Heart left ventricle (tissue), 16 donors: ENCODE data around the gene HS3ST6. TPM values are rescaled to one million over a fixed set of nuclear protein-coding genes. Genes with fewer than 3 reads are reported as not detected.
"Not testable (repeated sequence)": the region's sequence is repeated elsewhere in the genome, so short reads cannot be mapped to it uniquely, and the experiment has no call there.

Experiments
- ATAC-seq, 4 donors: fragments of 200-7000 bp; cut with Tn5 transposase; one replicate each; pipeline ENCODE4 v1.9.1; 2020 to 2022; ENCODE audit warnings: moderate library complexity in 4 of 4, mild to moderate bottlenecking in 3 of 4, moderate number of reproducible peaks in 1 of 4
- DNase-seq, 5 donors: peaks; one replicate each; pipeline ENCODE4 v3.0.0-alpha.2; 2020
- H3K27ac ChIP-seq, 12 donors: fragments of 200-600 bp; sonication (generic) in 4 of 12; one replicate each; pipeline versions ENCODE4 v1.5.0 to v1.8.0; 2016 to 2022; ENCODE audit warnings: mild to moderate bottlenecking in 2 of 12
- H3K27me3 ChIP-seq, 9 donors: fragments of 200-600 bp; sonication (generic) in 2 of 9; one replicate each; pipeline versions ENCODE4 v1.5.1 to v1.8.0; 2016 to 2022; ENCODE audit warnings: mild to moderate bottlenecking in 3 of 9
- H3K36me3 ChIP-seq, 9 donors: fragments of 200-600 bp; sonication (generic) in 2 of 9; one replicate each; pipeline versions ENCODE4 v1.5.0 to v1.8.0; 2018 to 2022; ENCODE audit warnings: mild to moderate bottlenecking in 2 of 9
- H3K4me1 ChIP-seq, 12 donors: fragments of 200-600 bp; sonication (generic) in 4 of 12; one replicate each; pipeline versions ENCODE4 v1.5.0 to v1.8.0; 2016 to 2022; ENCODE audit warnings: mild to moderate bottlenecking in 3 of 12
- H3K4me3 ChIP-seq, 12 donors: fragments of 200-600 bp; sonication (generic) in 4 of 12; one replicate each; pipeline versions ENCODE4 v1.5.0 to v1.8.0; 2017 to 2022; ENCODE audit warnings: mild to moderate bottlenecking in 9 of 12, moderate library complexity in 4 of 12
- H3K9me3 ChIP-seq, 12 donors: fragments of 200-600 bp; sonication (generic) in 4 of 12; one replicate each; pipeline versions ENCODE4 v1.5.0 to v1.8.0; 2016 to 2022; ENCODE audit warnings: mild to moderate bottlenecking in 1 of 12
- CTCF ChIP-seq, 12 donors: fragments of 200-600 bp; sonication (generic) in 4 of 12; IDR thresholded peaks; one replicate each; pipeline versions ENCODE4 v1.5.0 to v1.8.0; 2018 to 2022; ENCODE audit warnings: antibody characterized with exemption in 12 of 12, mild to moderate bottlenecking in 5 of 12
- POLR2A ChIP-seq, 2 donors: fragments of 450-650 bp; IDR thresholded peaks; one replicate each; pipeline ENCODE4 v1.6.1; 2017; ENCODE audit warnings: antibody characterized with exemption in 2 of 2, mild to moderate bottlenecking in 2 of 2, moderate library complexity in 2 of 2
- WGBS, 4 donors: extraction: QIAGEN DNeasy Blood & Tissue Kit in 2 of 4; methylation state at CpG; one replicate each; pipeline versions ENCODE4 v1.1.5 to v1.1.7; 2013 to 2018; 5-methylcytosine and 5-hydroxymethylcytosine counted together
- intact Hi-C, 10 donors: fragments of 100-400 bp; cut with DNase I; formaldehyde crosslinking; loops; one replicate each; pipeline versions ENCODE4 v1.11.1 to v1.14.2; 2022
- polyA plus RNA-seq, 2 donors: library from polyadenylated mRNA; stranded (reverse); fragments of 200-250 nt; gene quantifications; one replicate each; pipeline ENCODE4 v1.2.3, GENCODE V29; 2013
- total RNA-seq, 9 donors: library from RNA; depleted of rRNA in 2 of 9; stranded (reverse); fragments of >200 nt in 2 of 9; fragmentation: NEBNext Ultra II Directional in 3 of 9; extraction: Animal tissue kit (Norgen Biotek cat#: 25700) in 3 of 9; gene quantifications; one replicate each; pipeline versions ENCODE4 v1.1.0 to v1.2.4, GENCODE V29; 2016 to 2023
- donor health status: ischemic (EF 13 %, LVEDD 7.1; RV severe dilation, severe dysfunction).
- donor health status: healthy with polysubstance abuse.
- donor health status: DM: no; HTN: yes; CAD: no.
- donor health status: DM: no; HTN: no; CAD: no.
- donor health status: ischemic (EF 25% LVEDD 6.9; RV normal size, moderate dysfunction).
- donor health status: ischemic (EF 25% LVEDD 5.7; RV mildly dilated, moderate dysfunction).
- donor health status: healthy.
- donor health status: DM: yes; HTN: yes; CAD: no.
- donor health status: ischemic (EF 35%, LVEDD 5.7; RV mildly dilated, moderate dysfunction).
- donor health status: nonischemic (EF 11% LVEDD 7.7; RV severe dilation, severe dysfunction).
- donor health status: DM: yes; HTN: yes; CAD: no.
- donor health status: PGD.
- donor health status: ischemic (EF 29% LVEDD 5.4; RV normal size, mild dysfunction).
- donor health status: nonischemic (EF 23%, LVEDD 6.1; RV moderate dilation, normal function).

Gene HS3ST6
- total and polyA plus RNA-seq, 11 donors: not detected

- DNase-seq (peak in 1 of 5 donors; percentile 48), ATAC-seq (peak in 2 of 4 donors; percentile 0 to 3)
- peaks cover 7 to 43% (median 26%) of the 10 kb centered on the region in 12 donors for H3K4me1 ChIP-seq
- H3K27ac ChIP-seq: peak overlapping the region in 11 of 12 donors; percentile 87 to 99 (median 94)
- intact Hi-C loops: no loop called here
- H3K27me3 ChIP-seq: no peaks in the 10 kb centered on the region
- H3K36me3 ChIP-seq: peaks cover 0 to 33% (median 29%) of the 10 kb centered on the region in 9 donors
- WGBS, 4 donors: 19 to 37% (median 33%) methylated on average over 8 to 14 of the region's 14 CpGs
- peak overlapping the region in 10 of 12 donors; percentile 68 to 100 (median 90) for H3K4me3 ChIP-seq
- TF ChIP-seq POLR2A (IDR thresholded peaks at IDR 0.05) (no peak), CTCF (IDR thresholded peaks at IDR 0.05) (no peak)
- H3K9me3 ChIP-seq: no peaks in the 10 kb centered on the region
Observed at GRCh38 chr16:1958715-1959268, 40.6 kb upstream of the HS3ST6 start.

GRCh38 chr16:1958143-1958491 lies 39.9 kb upstream of the HS3ST6 start:
- peaks cover 6 to 36% (median 22%) of the 10 kb centered on the region in 12 donors for H3K4me1 ChIP-seq
- H3K27ac ChIP-seq, H3K4me3 ChIP-seq, H3K27me3 ChIP-seq, ATAC-seq, intact Hi-C loops, H3K9me3 ChIP-seq: not testable (repeated sequence)
- peak in 1 of 5 donors; percentile 23 for DNase-seq
- peaks cover 0 to 26% (median 22%) of the 10 kb centered on the region in 9 donors for H3K36me3 ChIP-seq
- WGBS, 4 donors: 58 to 79% (median 73%) methylated on average over 7 to 30 of the region's 30 CpGs

GRCh38 chr16:1957434-1958142 lies 39.4 kb upstream of the HS3ST6 start:
- intact Hi-C loops, ATAC-seq, H3K4me3 ChIP-seq, H3K9me3 ChIP-seq, H3K27ac ChIP-seq, H3K27me3 ChIP-seq: not testable (repeated sequence)
- WGBS, 4 donors: 85 to 92% (median 88%) methylated on average over 16 to 22 of the region's 22 CpGs
- H3K4me1 ChIP-seq: peaks cover 4 to 35% (median 18%) of the 10 kb centered on the region in 12 donors
- peaks cover 0 to 20% (median 17%) of the 10 kb centered on the region in 9 donors for H3K36me3 ChIP-seq
- peak in 1 of 5 donors; percentile 15 for DNase-seq

GRCh38 chr16:1953734-1954133 lies 35.5 kb upstream of the HS3ST6 start:
- Histone ChIP-seq H3K27ac (peak overlapping the region; percentile 75 to 99 (median 96)), H3K4me3 (peak overlapping the region; percentile 32 to 62 (median 54)), H3K4me1 (peaks cover 0 to 33% (median 5%) of the 10 kb centered on the region in 12 donors), H3K9me3 (no peaks in the 10 kb centered on the region), H3K27me3 (no peaks in the 10 kb centered on the region), H3K36me3 (no peaks in the 10 kb centered on the region)
- 53 to 94% (median 63%) methylated on average over 4 to 22 of the region's 22 CpGs for WGBS, 4 donors
- TF ChIP-seq POLR2A (IDR thresholded peaks at IDR 0.05): no peak
- no peak for TF ChIP-seq CTCF (IDR thresholded peaks at IDR 0.05)
- intact Hi-C loops: no loop called here
- DNase-seq (peak in 2 of 5 donors; percentile 20 to 40), ATAC-seq (peak in 3 of 4 donors; percentile 17 to 23 (median 22))

GRCh38 chr16:1950559-1950958 lies 32.3 kb upstream of the HS3ST6 start:
- Histone ChIP-seq H3K4me1 (peaks cover 0 to 30% (median 5%) of the 10 kb centered on the region in 12 donors), H3K9me3 (no peaks in the 10 kb centered on the region), H3K27ac (peak overlapping the region; percentile 59 to 97 (median 83)), H3K36me3 (peaks cover 0 to 4% (median 0%) of the 10 kb centered on the region in 9 donors), H3K4me3 (no peak overlapping the region), H3K27me3 (no peaks in the 10 kb centered on the region)
- intact Hi-C loops: no loop called here
- 49 to 72% (median 59%) methylated on average over 8 to 19 of the region's 19 CpGs for WGBS, 4 donors
- no peak for TF ChIP-seq POLR2A (IDR thresholded peaks at IDR 0.05)
- TF ChIP-seq CTCF (IDR thresholded peaks at IDR 0.05): no peak
- DNase-seq (peak in 4 of 5 donors; percentile 64 to 83 (median 70)), ATAC-seq (peak; percentile 39 to 76 (median 60))
